Measurements from ENCODE around the gene PHLDA2.

DNA sequence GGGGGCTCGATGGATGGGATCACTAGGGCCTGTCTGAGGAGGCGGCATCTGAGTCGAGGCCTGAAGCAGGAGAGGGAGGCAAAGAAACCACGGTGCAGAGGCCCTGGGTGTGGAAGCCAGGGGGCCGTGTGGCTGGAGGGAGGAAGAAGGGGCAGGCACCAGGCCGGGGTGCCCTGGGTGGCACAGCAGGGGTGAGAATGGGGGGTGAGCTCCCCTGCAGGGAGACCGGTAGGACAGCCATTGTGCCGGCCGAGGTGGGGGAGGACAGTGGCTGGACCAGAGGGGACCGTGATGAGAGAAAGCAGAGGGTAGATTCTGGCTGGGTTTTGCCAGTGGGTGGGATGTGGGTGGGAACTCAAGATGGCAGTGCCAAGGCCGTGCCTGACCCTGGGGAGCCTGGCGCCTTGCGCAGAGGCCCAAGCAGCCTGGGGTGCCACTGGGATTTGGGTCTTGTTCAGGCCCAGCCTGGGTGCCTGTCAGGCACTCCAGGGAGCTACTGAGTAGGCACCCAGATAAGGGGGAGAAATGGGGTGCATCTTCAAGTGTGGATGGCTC, 18.7 kb downstream of the PHLDA2 start:
- TF ChIP-seq POLR2A (IDR thresholded peaks at IDR 0.05) (no peak), POLR2AphosphoS5 (IDR thresholded peaks at IDR 0.05) (no peak)

All from upper lobe of left lung (tissue), 4 donors.